ENCODE results near the gene CCL14.

The CCL14 gene

GRCh38 chr17:35982409-35983191 is 3.9 kb downstream of the CCL14 start:
- Histone ChIP-seq H3K4me1 (ENCODE audit: control insufficient read depth, insufficient read depth, low read depth, low read length) (no peaks in the 10 kb centered on the region), H2BK120ac (ENCODE audit: low read depth, low read length) (no peak overlapping the region), H2BK5ac (ENCODE audit: low read depth, low read length, poor library complexity, severe bottlenecking) (no peak overlapping the region), H2BK15ac (ENCODE audit: low read depth, poor library complexity, severe bottlenecking) (no peak overlapping the region), H3K79me1 (replicated peaks; ENCODE audit: low read length, poor library complexity, severe bottlenecking) (no peaks in the 10 kb centered on the region), H3K23ac (ENCODE audit: low read length in 2 of 2) (no peak overlapping the region), H2AK5ac (ENCODE audit: low read length, severe bottlenecking) (no peak overlapping the region), H4K91ac (ENCODE audit: low read length) (no peak overlapping the region), H3K4me2 (ENCODE audit: low read length, poor library complexity, severe bottlenecking) (no peak overlapping the region), H3K27me3 (ENCODE audit: control insufficient read depth in 1 of 2, insufficient read depth in 1 of 2, low read length in 2 of 2) (peaks cover 0 to 43% of the 10 kb centered on the region in 2 experiments), H2BK12ac (ENCODE audit: low read length in 2 of 2) (no peak overlapping the region), H3K4me3 (ENCODE audit: insufficient read depth in 1 of 2, low read depth in 1 of 2, low read length in 2 of 2) (no peak overlapping the region), H3K4ac (ENCODE audit: low read depth in 1 of 2, low read length in 2 of 2) (no peak overlapping the region), H2AFZ (ENCODE audit: low read depth, low read length) (no peak overlapping the region), H4K8ac (ENCODE audit: low read length) (no peak overlapping the region), H3K9me3 (ENCODE audit: control insufficient read depth, low read length) (no peaks in the 10 kb centered on the region), H3K27ac (ENCODE audit: low read length, poor library complexity, severe bottlenecking) (no peak overlapping the region), H3K9ac (ENCODE audit: low read length) (no peak overlapping the region), H3K18ac (ENCODE audit: low read depth in 1 of 2, low read length in 2 of 2) (no peak overlapping the region), H3K14ac (ENCODE audit: low read length in 2 of 2) (no peak overlapping the region), H3K36me3 (ENCODE audit: control insufficient read depth in 1 of 2, insufficient read depth in 2 of 2, low read depth in 1 of 2, low read length in 2 of 2) (no peaks in the 10 kb centered on the region)
- 88% methylated on average over 3 of the region's 3 CpGs for WGBS
- DNase-seq = no peak

GRCh38 chr17:35981908-35982330 is 4.6 kb downstream of the CCL14 start:
- Histone ChIP-seq H4K8ac (ENCODE audit: low read length) (no peak overlapping the region), H3K36me3 (ENCODE audit: control insufficient read depth in 1 of 2, insufficient read depth in 2 of 2, low read depth in 1 of 2, low read length in 2 of 2) (no peaks in the 10 kb centered on the region), H3K9me3 (ENCODE audit: control insufficient read depth, low read length) (no peaks in the 10 kb centered on the region), H3K4me1 (ENCODE audit: control insufficient read depth, insufficient read depth, low read depth, low read length) (no peaks in the 10 kb centered on the region), H2BK15ac (ENCODE audit: low read depth, poor library complexity, severe bottlenecking) (no peak overlapping the region), H3K27me3 (ENCODE audit: control insufficient read depth in 1 of 2, insufficient read depth in 1 of 2, low read length in 2 of 2) (peaks cover 0 to 44% of the 10 kb centered on the region in 2 experiments), H2BK12ac (ENCODE audit: low read length in 2 of 2) (no peak overlapping the region), H2BK5ac (ENCODE audit: low read depth, low read length, poor library complexity, severe bottlenecking) (no peak overlapping the region), H2BK120ac (ENCODE audit: low read depth, low read length) (no peak overlapping the region), H3K9ac (ENCODE audit: low read length) (no peak overlapping the region), H3K4me2 (ENCODE audit: low read length, poor library complexity, severe bottlenecking) (no peak overlapping the region), H2AFZ (ENCODE audit: low read depth, low read length) (no peak overlapping the region), H3K4me3 (ENCODE audit: insufficient read depth in 1 of 2, low read depth in 1 of 2, low read length in 2 of 2) (no peak overlapping the region), H3K79me1 (replicated peaks; ENCODE audit: low read length, poor library complexity, severe bottlenecking) (no peaks in the 10 kb centered on the region), H3K14ac (ENCODE audit: low read length in 2 of 2) (no peak overlapping the region), H3K23ac (ENCODE audit: low read length in 2 of 2) (no peak overlapping the region), H3K18ac (ENCODE audit: low read depth in 1 of 2, low read length in 2 of 2) (no peak overlapping the region), H2AK5ac (ENCODE audit: low read length, severe bottlenecking) (no peak overlapping the region), H3K27ac (ENCODE audit: low read length, poor library complexity, severe bottlenecking) (no peak overlapping the region), H3K4ac (ENCODE audit: low read depth in 1 of 2, low read length in 2 of 2) (no peak overlapping the region), H4K91ac (ENCODE audit: low read length) (no peak overlapping the region)
- no peak for DNase-seq
- WGBS = 74% methylated on average over 4 of the region's 4 CpGs

DNA sequence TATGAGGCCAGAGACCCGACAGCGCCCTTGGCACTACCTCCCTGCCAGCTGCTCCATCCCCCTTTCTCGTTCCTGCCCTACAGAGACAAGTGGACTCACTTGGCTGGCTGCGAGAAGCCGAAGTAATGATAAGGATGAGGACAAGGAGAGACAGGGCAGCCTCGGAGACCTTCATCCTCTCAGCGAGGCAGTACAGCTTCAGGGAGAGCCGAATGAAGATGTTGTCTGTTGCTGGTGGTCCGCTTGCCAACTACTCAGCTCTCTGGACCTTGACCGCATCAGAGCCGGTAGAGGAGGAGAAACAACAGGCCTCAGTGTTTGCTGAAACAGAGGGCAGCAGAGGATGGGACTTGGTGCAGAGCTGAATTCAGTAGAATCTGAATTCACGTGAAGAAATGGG is 5.3 kb downstream of the CCL14 start, which contains the start of gene CCL16:
CCL16 (minus strand) TSS at position 252 of the 400 bp plus-strand sequence; CDS start at position 175, 77 bp downstream.
- no peak within 1 kb of the TSS for H2BK12ac ChIP-seq (ENCODE audit: low read length in 2 of 2)
- no peaks in the 10 kb centered on the region for H3K36me3 ChIP-seq (ENCODE audit: control insufficient read depth in 1 of 2, insufficient read depth in 2 of 2, low read depth in 1 of 2, low read length in 2 of 2)
- H3K27me3 ChIP-seq (ENCODE audit: control insufficient read depth in 1 of 2, insufficient read depth in 1 of 2, low read length in 2 of 2) = peaks cover 0 to 44% of the 10 kb centered on the region in 2 experiments
- H2AFZ ChIP-seq (ENCODE audit: low read depth, low read length) = no peak within 1 kb of the TSS
- no peak within 1 kb of the TSS for H2BK5ac ChIP-seq (ENCODE audit: low read depth, low read length, poor library complexity, severe bottlenecking)
- no peak within 1 kb of the TSS for H3K27ac ChIP-seq (ENCODE audit: low read length, poor library complexity, severe bottlenecking)
- no peaks in the 10 kb centered on the region for H3K79me1 ChIP-seq (replicated peaks; ENCODE audit: low read length, poor library complexity, severe bottlenecking)
- H4K91ac ChIP-seq (ENCODE audit: low read length) = no peak within 1 kb of the TSS
- H2BK120ac ChIP-seq (ENCODE audit: low read depth, low read length) = no peak within 1 kb of the TSS
- H2BK15ac ChIP-seq (ENCODE audit: low read depth, poor library complexity, severe bottlenecking) = no peak within 1 kb of the TSS
- no peak within 1 kb of the TSS for H3K4ac ChIP-seq (ENCODE audit: low read depth in 1 of 2, low read length in 2 of 2)
- no peak within 1 kb of the TSS for H3K14ac ChIP-seq (ENCODE audit: low read length in 2 of 2)
- H3K9me3 ChIP-seq (ENCODE audit: control insufficient read depth, low read length) = no peaks in the 10 kb centered on the region
- H3K4me1 ChIP-seq (ENCODE audit: control insufficient read depth, insufficient read depth, low read depth, low read length) = no peaks in the 10 kb centered on the region
- H3K9ac ChIP-seq (ENCODE audit: low read length) = no peak within 1 kb of the TSS
- WGBS = 88% methylated on average over 11 of the region's 12 CpGs
- H3K23ac ChIP-seq (ENCODE audit: low read length in 2 of 2) = no peak within 1 kb of the TSS
- no peak for DNase-seq
- H4K8ac ChIP-seq (ENCODE audit: low read length) = no peak within 1 kb of the TSS
- H3K18ac ChIP-seq (ENCODE audit: low read depth in 1 of 2, low read length in 2 of 2) = no peak within 1 kb of the TSS
- no peak within 1 kb of the TSS for H2AK5ac ChIP-seq (ENCODE audit: low read length, severe bottlenecking)
- H3K4me3 ChIP-seq (ENCODE audit: insufficient read depth in 1 of 2, low read depth in 1 of 2, low read length in 2 of 2) = no peak within 1 kb of the TSS
- H3K4me2 ChIP-seq (ENCODE audit: low read length, poor library complexity, severe bottlenecking) = no peak within 1 kb of the TSS

GRCh38 chr17:35978346-35978745 is 8.2 kb downstream of the CCL14 start:
- H3K23ac ChIP-seq (ENCODE audit: low read length in 2 of 2) = no peak overlapping the region
- no peak overlapping the region for H4K8ac ChIP-seq (ENCODE audit: low read length)
- no peak overlapping the region for H2BK12ac ChIP-seq (ENCODE audit: low read length in 2 of 2)
- no peak overlapping the region for H3K18ac ChIP-seq (ENCODE audit: low read depth in 1 of 2, low read length in 2 of 2)
- H3K27me3 ChIP-seq (ENCODE audit: control insufficient read depth in 1 of 2, insufficient read depth in 1 of 2, low read length in 2 of 2) = peaks cover 0 to 30% of the 10 kb centered on the region in 2 experiments
- no peak overlapping the region for H2BK120ac ChIP-seq (ENCODE audit: low read depth, low read length)
- no peak for DNase-seq
- no peaks in the 10 kb centered on the region for H3K9me3 ChIP-seq (ENCODE audit: control insufficient read depth, low read length)
- H3K4me2 ChIP-seq (ENCODE audit: low read length, poor library complexity, severe bottlenecking) = no peak overlapping the region
- H3K4me1 ChIP-seq (ENCODE audit: control insufficient read depth, insufficient read depth, low read depth, low read length) = no peaks in the 10 kb centered on the region
- no peak overlapping the region for H4K91ac ChIP-seq (ENCODE audit: low read length)
- H3K27ac ChIP-seq (ENCODE audit: low read length, poor library complexity, severe bottlenecking) = no peak overlapping the region
- no peak overlapping the region for H3K14ac ChIP-seq (ENCODE audit: low read length in 2 of 2)
- H3K4ac ChIP-seq (ENCODE audit: low read depth in 1 of 2, low read length in 2 of 2) = no peak overlapping the region
- no peak overlapping the region for H2AK5ac ChIP-seq (ENCODE audit: low read length, severe bottlenecking)
- 71% methylated on average over 3 of the region's 3 CpGs for WGBS
- no peak overlapping the region for H2BK15ac ChIP-seq (ENCODE audit: low read depth, poor library complexity, severe bottlenecking)
- H2AFZ ChIP-seq (ENCODE audit: low read depth, low read length) = no peak overlapping the region
- no peaks in the 10 kb centered on the region for H3K79me1 ChIP-seq (replicated peaks; ENCODE audit: low read length, poor library complexity, severe bottlenecking)
- H3K36me3 ChIP-seq (ENCODE audit: control insufficient read depth in 1 of 2, insufficient read depth in 2 of 2, low read depth in 1 of 2, low read length in 2 of 2) = no peaks in the 10 kb centered on the region
- no peak overlapping the region for H3K4me3 ChIP-seq (ENCODE audit: insufficient read depth in 1 of 2, low read depth in 1 of 2, low read length in 2 of 2)
- H3K9ac ChIP-seq (ENCODE audit: low read length) = no peak overlapping the region
- H2BK5ac ChIP-seq (ENCODE audit: low read depth, low read length, poor library complexity, severe bottlenecking) = no peak overlapping the region
